GM23338 (cell line): ENCODE data around the gene KCNIP3. TPM values are rescaled to one million over a fixed set of nuclear protein-coding genes. Genes with fewer than 3 reads are reported as not detected.

Experiments used
- ATAC-seq: fragments of 200-7000 bp; cut with Tn5 transposase; 3 replicates; pipeline ENCODE4 v1.9.1; 2020
- DNase-seq: peaks from one replicate; pipeline ENCODE4 v3.0.0-alpha.2; 2015; ENCODE audit warnings: low spot score
- H2AFZ ChIP-seq: fragments of 200-600 bp; sonication (generic); 2 replicates; pipeline ENCODE4 v1.8.0; 2016; ENCODE audit warnings: antibody characterized with exemption, mild to moderate bottlenecking, moderate library complexity
- H3F3A ChIP-seq: fragments of 200-600 bp; sonication (generic); replicated peaks from 2 replicates; pipeline ENCODE4 v1.8.0; 2017; ENCODE audit warnings: antibody characterized with exemption, mixed run types, low read depth
- H3K27ac ChIP-seq: fragments of 200-600 bp; sonication (generic); 2 replicates; pipeline ENCODE4 v1.6.1; 2016; ENCODE audit warnings: low read depth
- H3K27me3 ChIP-seq: fragments of 200-600 bp; sonication (generic); 2 replicates; pipeline ENCODE4 v1.8.0; 2016; ENCODE audit warnings: mild to moderate bottlenecking, mixed run types, moderate library complexity; ENCODE audit not compliant: insufficient read depth
- H3K36me3 ChIP-seq: fragments of 200-600 bp; sonication (generic); 2 replicates; pipeline ENCODE4 v1.8.0; 2016; ENCODE audit warnings: mild to moderate bottlenecking; ENCODE audit not compliant: insufficient read depth
- H3K4me1 ChIP-seq: fragments of 200-600 bp; sonication (generic); 2 replicates; pipeline ENCODE4 v1.8.0; 2016; ENCODE audit warnings: mild to moderate bottlenecking, moderate library complexity; ENCODE audit not compliant: insufficient read depth
- H3K4me2 ChIP-seq: fragments of 200-600 bp; sonication (generic); 2 replicates; pipeline ENCODE4 v1.7.1; 2017; ENCODE audit warnings: mixed run types
- H3K4me3 ChIP-seq: fragments of 200-600 bp; sonication (generic); 2 replicates; pipeline ENCODE4 v1.6.1; 2016; ENCODE audit warnings: mixed run types
- H3K79me2 ChIP-seq: fragments of 200-600 bp; sonication (generic); replicated peaks from 2 replicates; pipeline ENCODE4 v1.8.0; 2017; ENCODE audit warnings: mild to moderate bottlenecking; ENCODE audit not compliant: insufficient read depth
- H3K9me2 ChIP-seq: fragments of 200-600 bp; sonication (generic); 2 replicates; pipeline ENCODE4 v1.8.0; 2017; ENCODE audit not compliant: insufficient read depth
- H4K20me1 ChIP-seq: fragments of 200-600 bp; sonication (generic); replicated peaks from 2 replicates; pipeline ENCODE4 v1.8.0; 2017; ENCODE audit warnings: mild to moderate bottlenecking; ENCODE audit not compliant: insufficient read depth
- H3K27ac Mint-ChIP-seq: 2 replicates; pipeline ENCODE4 v1.8.0; 2020; ENCODE audit warnings: inconsistent platforms, mild to moderate bottlenecking, moderate library complexity, mixed read lengths
- H3K27me3 Mint-ChIP-seq: 3 replicates; pipeline ENCODE4 v1.8.0; 2022; ENCODE audit warnings: low read depth, mild to moderate bottlenecking, moderate library complexity, mixed read lengths, inconsistent platforms; ENCODE audit not compliant: insufficient read depth, poor library complexity
- H3K36me3 Mint-ChIP-seq: 3 replicates; pipeline ENCODE4 v1.8.0; 2021; ENCODE audit warnings: low read depth, mild to moderate bottlenecking, inconsistent platforms, moderate library complexity, mixed read lengths
- H3K4me1 Mint-ChIP-seq: 3 replicates; pipeline ENCODE4 v1.8.0; 2020; ENCODE audit warnings: mild to moderate bottlenecking, inconsistent platforms, mixed read lengths
- H3K4me3 Mint-ChIP-seq: 3 replicates; pipeline ENCODE4 v1.8.0; 2021; ENCODE audit warnings: moderate library complexity, mild to moderate bottlenecking, inconsistent platforms, mixed read lengths
- H3K9me3 Mint-ChIP-seq: 3 replicates; pipeline ENCODE4 v1.8.0; 2020; ENCODE audit warnings: moderate library complexity, mild to moderate bottlenecking, inconsistent platforms, mixed read lengths
- CREB1 ChIP-seq: fragments of 250-450 bp; sonication (Bioruptor Pico); IDR thresholded peaks from 2 replicates; pipeline ENCODE4 v1.5.0; 2020; ENCODE audit warnings: low read depth, mild to moderate bottlenecking, moderate library complexity
- CTCF ChIP-seq, 2 experiments: fragments of 200-600 bp in 1 of 2; sonication (generic) in 1 of 2; conservative IDR thresholded peaks; 2 replicates each; pipeline versions ENCODE4 v1.5.1 to v1.6.1; 2016 to 2017; ENCODE audit warnings: antibody characterized with exemption in 2 of 2, low read depth in 2 of 2, mild to moderate bottlenecking in 2 of 2, moderate library complexity in 1 of 2
- ETS1 ChIP-seq: IDR thresholded peaks from 2 replicates; pipeline ENCODE4 v1.6.1; 2016; ENCODE audit warnings: antibody characterized with exemption
- EZH2 ChIP-seq: fragments of 200-600 bp; sonication (generic); IDR thresholded peaks from one replicate; pipeline ENCODE4 v1.8.0; 2017; ENCODE audit warnings: antibody characterized with exemption, mild to moderate bottlenecking, low read depth; ENCODE audit not compliant: unreplicated experiment
- EZH2phosphoT487 ChIP-seq: fragments of 200-600 bp; sonication (generic); IDR thresholded peaks from one replicate; pipeline ENCODE4 v1.8.1; 2018; ENCODE audit warnings: antibody characterized with exemption; ENCODE audit not compliant: unreplicated experiment
- NANOG ChIP-seq: IDR thresholded peaks from 2 replicates; pipeline ENCODE4 v1.6.1; 2016; ENCODE audit warnings: antibody characterized with exemption, borderline replicate concordance
- POLR2AphosphoS5 ChIP-seq: IDR thresholded peaks from 2 replicates; pipeline ENCODE4 v1.6.1; 2016; ENCODE audit warnings: antibody characterized with exemption, low read depth
- REST ChIP-seq: IDR thresholded peaks from one replicate; pipeline ENCODE4 v1.6.1; 2018; ENCODE audit warnings: antibody characterized with exemption; ENCODE audit not compliant: unreplicated experiment
- STAT1 ChIP-seq: IDR thresholded peaks from one replicate; pipeline ENCODE4 v1.6.1; 2016; ENCODE audit warnings: antibody characterized with exemption; ENCODE audit not compliant: unreplicated experiment
- ZNF114 ChIP-seq: fragments of 250-450 bp; sonication (Bioruptor Pico); IDR thresholded peaks from 2 replicates; pipeline ENCODE4 v1.5.0; 2020; ENCODE audit warnings: mild to moderate bottlenecking, moderate library complexity
- ZNF331 ChIP-seq: fragments of 250-450 bp; sonication (Bioruptor Pico); IDR thresholded peaks from 2 replicates; pipeline ENCODE4 v1.5.0; 2020; ENCODE audit warnings: low read depth, mild to moderate bottlenecking, moderate library complexity
- ZNF462 ChIP-seq: fragments of 250-450 bp; sonication (Bioruptor Pico); IDR thresholded peaks from 2 replicates; pipeline ENCODE4 v1.5.0; 2020; ENCODE audit warnings: mild to moderate bottlenecking, moderate library complexity
- polyA plus RNA-seq: library from polyadenylated mRNA; unstranded; fragments of >200 nt; fragmentation: Nextera tagmentation; extraction: Ambion mirVana; gene quantifications from 2 replicates; pipeline ENCODE4 v1.2.1, GENCODE V29; 2016
- total RNA-seq: library from RNA; depleted of rRNA; stranded (reverse); fragments of >200 nt; shearing (Covaris generic); gene quantifications from 2 replicates; pipeline ENCODE4 v1.2.3, GENCODE V29; 2014

The KCNIP3 gene
- total and polyA plus RNA-seq, 2 experiments from 2014 or later: 0.32 to 0.83 TPM

- TF ChIP-seq ZNF462 (no peak), EZH2phosphoT487 (no peak), ETS1 (no peak)
Observed at GRCh38 chr2:95380731-95381130, 83.6 kb downstream of the KCNIP3 start (continued).

- Mint-ChIP-seq H3K36me3 (no peaks in the 10 kb centered on the region), H3K4me1 (peaks cover 8% of the 10 kb centered on the region), H3K4me3 (no peak overlapping the region), H3K27me3 (peaks cover 8% of the 10 kb centered on the region), H3K27ac (no peak overlapping the region), H3K9me3 (no peaks in the 10 kb centered on the region)
- H3K36me3 ChIP-seq: no peaks in the 10 kb centered on the region
- no peaks in the 10 kb centered on the region for H3F3A ChIP-seq
- H3K4me2 ChIP-seq: no peak overlapping the region
- no peaks in the 10 kb centered on the region for H4K20me1 ChIP-seq
- DNase-seq (no peak), ATAC-seq (no peak)
- H2AFZ ChIP-seq: no peak overlapping the region
- H3K79me2 ChIP-seq: no peaks in the 10 kb centered on the region
- H3K27ac ChIP-seq: no peak overlapping the region
- no peaks in the 10 kb centered on the region; the same call in 1 of the 2 replicates for H3K27me3 ChIP-seq
- H3K9me2 ChIP-seq: no peaks in the 10 kb centered on the region
- no peak overlapping the region for H3K4me3 ChIP-seq
- H3K4me1 ChIP-seq: no peaks in the 10 kb centered on the region; the same call in 1 of the 2 replicates
- TF ChIP-seq ZNF114 (CRISPR knock-in tag) (no peak), EZH2 (no peak), CREB1 (CRISPR knock-in tag) (no peak), NANOG (no peak), CTCF (conservative IDR thresholded peaks at IDR 0.05; ENCODE audit: low read depth in 2 of 2) (no peak), STAT1 (no peak), POLR2AphosphoS5 (no peak), REST (no peak), ZNF331 (CRISPR knock-in tag) (no peak)
Observed at GRCh38 chr2:95381212-95382191, 84.4 kb downstream of the KCNIP3 start.
